Measurements from ENCODE around the gene CR1. TPM values are rescaled to one million over a fixed set of nuclear protein-coding genes. Genes with fewer than 3 reads are reported as not detected.

The CR1 gene
- total RNA-seq, 1 experiment from 2014 or later: 0.13 TPM

DNA sequence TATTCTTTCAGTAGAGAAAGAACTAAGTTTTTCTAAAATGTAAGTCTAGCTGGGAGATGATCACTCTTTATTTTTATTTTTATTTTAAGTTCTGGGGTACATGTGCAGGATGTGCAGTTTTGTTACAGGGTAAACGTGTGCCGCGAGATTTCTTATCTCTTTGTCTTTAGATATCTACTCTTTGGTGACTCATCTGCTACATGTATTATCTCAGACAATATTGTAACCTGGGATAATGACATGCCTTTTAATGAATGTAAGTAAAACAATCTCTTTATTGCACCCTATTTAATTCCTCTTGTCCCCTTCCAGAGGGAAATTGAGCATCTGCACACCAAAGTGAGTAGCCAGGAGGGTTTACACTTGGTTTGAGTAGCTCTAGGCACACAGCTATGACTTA, 32.4 kb upstream of the CR1 start:
- POLR2A ChIA-PET: no interaction called here
- no peak for DNase-seq (ENCODE audit: low spot score)
- ATAC-seq: no peak
- Mint-ChIP-seq H3K4me1 (no peaks in the 10 kb centered on the region), H3K36me3 (no peaks in the 10 kb centered on the region), H3K27ac (no peak overlapping the region), H3K4me3 (no peak overlapping the region), H3K9me3 (no peaks in the 10 kb centered on the region), H3K27me3 (ENCODE audit: low read depth) (no peaks in the 10 kb centered on the region; the same call in 1 of the 2 replicates)
- CTCF ChIA-PET: interaction anchor here (1.1 kb wide), 2 partner anchors 9 to 62 kb away, joined by 5 to 6 read pairs; partner anchors contain the start of gene CR2
- TF ChIP-seq FOXP1 (CRISPR knock-in tag; IDR thresholded peaks at IDR 0.05; ENCODE audit: borderline replicate concordance) (no peak), USF1 (CRISPR knock-in tag; IDR thresholded peaks at IDR 0.05) (no peak), OVOL2 (CRISPR knock-in tag; IDR thresholded peaks at IDR 0.05; ENCODE audit: borderline replicate concordance) (no peak), ZNF317 (CRISPR knock-in tag; IDR thresholded peaks at IDR 0.05; ENCODE audit: borderline replicate concordance, low read depth) (no peak), NR3C1 (CRISPR knock-in tag; conservative IDR thresholded peaks at IDR 0.05; ENCODE audit: low read depth) (no peak), PRDM15 (CRISPR knock-in tag; IDR thresholded peaks at IDR 0.05) (no peak), GRHL2 (CRISPR knock-in tag; IDR thresholded peaks at IDR 0.05; ENCODE audit: insufficient replicate concordance, severe bottlenecking) (no peak), CTCF (IDR thresholded peaks at IDR 0.05) (no peak)
- TF ChIP-seq, protein P1, sequence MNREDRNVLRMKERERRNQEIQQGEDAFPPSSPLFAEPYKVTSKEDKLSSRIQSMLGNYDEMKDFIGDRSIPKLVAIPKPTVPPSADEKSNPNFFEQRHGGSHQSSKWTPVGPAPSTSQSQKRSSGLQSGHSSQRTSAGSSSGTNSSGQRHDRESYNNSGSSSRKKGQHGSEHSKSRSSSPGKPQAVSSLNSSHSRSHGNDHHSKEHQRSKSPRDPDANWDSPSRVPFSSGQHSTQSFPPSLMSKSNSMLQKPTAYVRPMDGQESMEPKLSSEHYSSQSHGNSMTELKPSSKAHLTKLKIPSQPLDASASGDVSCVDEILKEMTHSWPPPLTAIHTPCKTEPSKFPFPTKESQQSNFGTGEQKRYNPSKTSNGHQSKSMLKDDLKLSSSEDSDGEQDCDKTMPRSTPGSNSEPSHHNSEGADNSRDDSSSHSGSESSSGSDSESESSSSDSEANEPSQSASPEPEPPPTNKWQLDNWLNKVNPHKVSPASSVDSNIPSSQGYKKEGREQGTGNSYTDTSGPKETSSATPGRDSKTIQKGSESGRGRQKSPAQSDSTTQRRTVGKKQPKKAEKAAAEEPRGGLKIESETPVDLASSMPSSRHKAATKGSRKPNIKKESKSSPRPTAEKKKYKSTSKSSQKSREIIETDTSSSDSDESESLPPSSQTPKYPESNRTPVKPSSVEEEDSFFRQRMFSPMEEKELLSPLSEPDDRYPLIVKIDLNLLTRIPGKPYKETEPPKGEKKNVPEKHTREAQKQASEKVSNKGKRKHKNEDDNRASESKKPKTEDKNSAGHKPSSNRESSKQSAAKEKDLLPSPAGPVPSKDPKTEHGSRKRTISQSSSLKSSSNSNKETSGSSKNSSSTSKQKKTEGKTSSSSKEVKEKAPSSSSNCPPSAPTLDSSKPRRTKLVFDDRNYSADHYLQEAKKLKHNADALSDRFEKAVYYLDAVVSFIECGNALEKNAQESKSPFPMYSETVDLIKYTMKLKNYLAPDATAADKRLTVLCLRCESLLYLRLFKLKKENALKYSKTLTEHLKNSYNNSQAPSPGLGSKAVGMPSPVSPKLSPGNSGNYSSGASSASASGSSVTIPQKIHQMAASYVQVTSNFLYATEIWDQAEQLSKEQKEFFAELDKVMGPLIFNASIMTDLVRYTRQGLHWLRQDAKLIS (CRISPR knock-in tag; IDR thresholded peaks at IDR 0.05; ENCODE audit: borderline replicate concordance): no peak
- TF ChIP-seq, protein P2, sequence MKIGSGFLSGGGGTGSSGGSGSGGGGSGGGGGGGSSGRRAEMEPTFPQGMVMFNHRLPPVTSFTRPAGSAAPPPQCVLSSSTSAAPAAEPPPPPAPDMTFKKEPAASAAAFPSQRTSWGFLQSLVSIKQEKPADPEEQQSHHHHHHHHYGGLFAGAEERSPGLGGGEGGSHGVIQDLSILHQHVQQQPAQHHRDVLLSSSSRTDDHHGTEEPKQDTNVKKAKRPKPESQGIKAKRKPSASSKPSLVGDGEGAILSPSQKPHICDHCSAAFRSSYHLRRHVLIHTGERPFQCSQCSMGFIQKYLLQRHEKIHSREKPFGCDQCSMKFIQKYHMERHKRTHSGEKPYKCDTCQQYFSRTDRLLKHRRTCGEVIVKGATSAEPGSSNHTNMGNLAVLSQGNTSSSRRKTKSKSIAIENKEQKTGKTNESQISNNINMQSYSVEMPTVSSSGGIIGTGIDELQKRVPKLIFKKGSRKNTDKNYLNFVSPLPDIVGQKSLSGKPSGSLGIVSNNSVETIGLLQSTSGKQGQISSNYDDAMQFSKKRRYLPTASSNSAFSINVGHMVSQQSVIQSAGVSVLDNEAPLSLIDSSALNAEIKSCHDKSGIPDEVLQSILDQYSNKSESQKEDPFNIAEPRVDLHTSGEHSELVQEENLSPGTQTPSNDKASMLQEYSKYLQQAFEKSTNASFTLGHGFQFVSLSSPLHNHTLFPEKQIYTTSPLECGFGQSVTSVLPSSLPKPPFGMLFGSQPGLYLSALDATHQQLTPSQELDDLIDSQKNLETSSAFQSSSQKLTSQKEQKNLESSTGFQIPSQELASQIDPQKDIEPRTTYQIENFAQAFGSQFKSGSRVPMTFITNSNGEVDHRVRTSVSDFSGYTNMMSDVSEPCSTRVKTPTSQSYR (CRISPR knock-in tag; IDR thresholded peaks at IDR 0.05): no peak
- TF ChIP-seq, protein P3, sequence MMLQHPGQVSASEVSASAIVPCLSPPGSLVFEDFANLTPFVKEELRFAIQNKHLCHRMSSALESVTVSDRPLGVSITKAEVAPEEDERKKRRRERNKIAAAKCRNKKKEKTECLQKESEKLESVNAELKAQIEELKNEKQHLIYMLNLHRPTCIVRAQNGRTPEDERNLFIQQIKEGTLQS (CRISPR knock-in tag; conservative IDR thresholded peaks at IDR 0.05): no peak
- TF ChIP-seq, protein P4, sequence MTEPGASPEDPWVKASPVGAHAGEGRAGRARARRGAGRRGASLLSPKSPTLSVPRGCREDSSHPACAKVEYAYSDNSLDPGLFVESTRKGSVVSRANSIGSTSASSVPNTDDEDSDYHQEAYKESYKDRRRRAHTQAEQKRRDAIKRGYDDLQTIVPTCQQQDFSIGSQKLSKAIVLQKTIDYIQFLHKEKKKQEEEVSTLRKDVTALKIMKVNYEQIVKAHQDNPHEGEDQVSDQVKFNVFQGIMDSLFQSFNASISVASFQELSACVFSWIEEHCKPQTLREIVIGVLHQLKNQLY (CRISPR knock-in tag; IDR thresholded peaks at IDR 0.05): no peak

Data from WTC11 (cell line).